Fibroblast of skin of abdomen (primary cell): ENCODE data around the gene NKX1-1.
"Not testable (repeated sequence)": the region's sequence is repeated elsewhere in the genome, so short reads cannot be mapped to it uniquely, and the experiment has no call there.

ENCODE experiments used
- DNase-seq: peaks from one replicate; pipeline ENCODE4 v3.0.0-alpha.2; 2013

NKX1-1 gene

DNA sequence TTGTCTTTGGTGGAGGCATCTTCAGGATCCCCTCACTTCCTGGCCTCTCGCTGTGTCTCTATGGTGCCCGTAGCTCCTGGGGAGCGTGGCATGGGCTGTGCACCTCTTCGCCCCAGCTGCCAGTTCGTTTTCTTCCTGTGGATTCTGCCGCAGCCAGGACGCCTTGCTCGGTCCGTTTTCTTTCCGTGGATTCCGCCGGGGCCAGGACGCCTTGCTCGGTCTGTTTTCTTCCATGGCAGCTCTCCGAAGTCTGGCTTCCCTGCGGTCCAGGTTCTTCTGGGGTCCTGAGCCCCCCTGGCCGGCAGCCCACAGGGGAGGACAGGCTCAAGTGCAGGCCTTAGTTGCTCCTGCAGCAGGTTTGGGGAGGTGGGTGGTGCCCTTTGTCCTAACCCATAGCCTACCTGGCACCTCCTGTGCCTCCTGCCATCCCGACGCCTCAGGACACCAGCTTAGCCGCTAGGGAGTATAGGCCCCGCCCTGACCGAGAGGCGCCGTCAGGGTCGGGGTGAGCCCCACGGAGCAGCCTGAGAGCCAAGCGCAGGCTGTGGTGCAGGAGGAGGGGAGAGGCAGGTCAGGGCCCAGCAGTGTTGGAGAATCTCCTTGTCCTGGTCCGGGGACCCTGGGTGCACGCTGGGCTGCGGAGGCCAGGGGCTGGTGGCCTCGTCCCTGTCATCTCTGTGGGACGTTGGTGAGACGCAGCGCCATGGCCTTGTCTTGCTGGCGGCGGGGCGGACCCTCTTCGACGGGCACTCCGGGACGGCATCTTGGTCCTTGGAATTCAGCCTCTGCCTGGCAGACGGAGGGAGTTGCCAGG, 32.1 kb downstream of the NKX1-1 start:
- no peak for DNase-seq

DNA sequence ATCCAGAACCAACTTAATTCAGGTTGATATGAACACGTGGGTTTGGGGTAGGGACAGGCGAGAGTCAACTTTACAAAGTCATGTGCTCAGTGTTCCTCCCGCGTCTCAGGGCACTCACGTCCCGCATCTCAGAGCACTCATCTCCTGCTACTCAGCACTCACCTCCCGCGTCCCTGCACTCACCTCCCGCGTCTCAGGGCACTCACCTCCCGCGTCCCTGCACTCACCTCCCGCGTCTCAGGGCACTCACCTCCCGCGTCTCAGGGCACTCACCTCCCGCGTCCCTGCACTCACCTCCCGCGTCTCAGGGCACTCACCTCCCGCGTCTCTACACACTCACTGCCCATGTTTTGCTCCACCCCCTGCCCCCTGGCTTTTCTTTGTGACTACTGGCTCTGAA, 33.7 kb downstream of the NKX1-1 start:
- not testable (repeated sequence) for DNase-seq

DNA sequence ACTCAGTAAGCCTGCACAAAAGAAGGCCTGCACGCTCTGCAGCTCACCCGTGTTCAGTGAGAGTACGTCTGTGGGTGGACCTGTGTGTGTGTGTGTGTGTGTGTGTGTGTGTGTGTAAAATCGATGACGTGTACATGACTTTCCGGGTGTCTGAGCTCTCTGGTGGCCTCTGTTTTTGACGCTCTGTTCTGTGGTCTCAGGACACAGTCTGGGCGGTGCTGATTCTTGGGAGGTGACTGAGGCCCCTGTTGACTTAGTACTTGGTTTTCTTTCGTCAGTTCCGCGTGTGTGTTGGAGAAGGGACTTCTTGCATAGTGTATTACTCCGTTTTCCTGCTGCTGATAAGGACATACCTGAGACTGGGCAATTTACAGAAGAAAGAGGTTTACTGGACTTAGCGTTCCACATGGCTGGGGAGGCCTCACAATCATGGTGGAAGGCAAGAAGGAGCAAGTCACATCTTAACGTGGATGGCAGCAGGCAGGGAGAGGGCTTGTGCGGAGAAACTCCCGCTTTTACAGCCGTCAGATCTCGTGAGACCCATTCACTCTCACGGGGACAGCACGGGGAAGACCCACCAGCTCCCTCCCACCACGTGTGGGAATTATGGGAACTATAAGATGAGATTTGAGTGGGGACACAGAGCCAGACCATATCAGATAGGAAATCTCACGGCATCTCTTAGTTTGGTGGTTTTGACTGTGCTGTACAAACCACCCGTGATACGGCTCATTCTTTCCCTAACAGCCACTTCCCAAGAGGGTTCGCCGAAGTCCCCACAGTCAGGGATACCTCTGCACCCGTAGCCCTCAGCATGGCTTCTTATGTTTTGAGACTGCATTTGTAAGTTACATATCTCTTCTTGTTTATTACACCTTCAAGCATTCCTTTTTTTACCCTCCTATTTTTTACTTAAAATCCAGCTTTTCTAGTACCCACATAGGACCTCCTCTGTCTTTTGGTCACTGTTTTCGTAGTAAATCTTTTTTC, 34.8 kb downstream of the NKX1-1 start:
- no peak for DNase-seq

DNA sequence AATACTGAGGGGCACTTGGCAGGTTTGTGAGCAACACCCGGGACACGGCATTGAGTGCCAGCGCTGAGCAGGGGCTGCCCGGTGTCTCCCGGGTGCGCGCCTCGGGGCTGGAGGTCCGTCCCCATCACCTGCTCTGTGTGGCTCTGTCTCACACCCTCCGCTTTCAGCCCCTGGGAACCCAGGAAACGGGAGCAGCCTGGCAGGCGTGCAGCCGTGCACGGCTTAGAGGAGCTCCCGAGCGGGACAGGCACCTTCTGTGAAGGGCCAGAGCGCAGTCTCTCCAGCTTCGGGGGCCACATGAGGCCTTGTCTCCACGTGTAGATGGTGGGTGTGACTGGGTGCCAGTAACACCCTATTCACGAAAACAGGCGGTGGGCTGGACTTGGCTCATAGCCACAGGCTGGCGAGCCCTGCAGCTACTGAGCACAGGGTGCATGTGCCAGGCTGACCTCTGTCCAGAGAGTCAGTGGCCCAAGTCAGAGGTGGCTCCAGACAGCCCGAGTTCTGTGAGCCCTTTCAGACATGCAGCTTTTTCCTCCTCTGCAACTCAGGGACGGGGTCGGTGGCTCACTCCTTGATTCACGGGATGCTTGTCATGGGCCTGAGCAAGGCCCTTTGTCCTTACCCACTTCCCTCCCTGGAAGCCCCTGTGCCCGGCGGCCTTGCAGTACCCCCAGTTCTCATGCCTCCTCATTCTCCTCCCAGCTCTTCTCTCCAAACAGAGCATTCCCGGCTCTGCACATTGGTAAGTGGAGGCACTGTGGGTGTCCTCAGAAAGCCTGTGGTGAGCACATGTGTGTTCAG, 35.7 kb downstream of the NKX1-1 start:
- no peak for DNase-seq

DNA sequence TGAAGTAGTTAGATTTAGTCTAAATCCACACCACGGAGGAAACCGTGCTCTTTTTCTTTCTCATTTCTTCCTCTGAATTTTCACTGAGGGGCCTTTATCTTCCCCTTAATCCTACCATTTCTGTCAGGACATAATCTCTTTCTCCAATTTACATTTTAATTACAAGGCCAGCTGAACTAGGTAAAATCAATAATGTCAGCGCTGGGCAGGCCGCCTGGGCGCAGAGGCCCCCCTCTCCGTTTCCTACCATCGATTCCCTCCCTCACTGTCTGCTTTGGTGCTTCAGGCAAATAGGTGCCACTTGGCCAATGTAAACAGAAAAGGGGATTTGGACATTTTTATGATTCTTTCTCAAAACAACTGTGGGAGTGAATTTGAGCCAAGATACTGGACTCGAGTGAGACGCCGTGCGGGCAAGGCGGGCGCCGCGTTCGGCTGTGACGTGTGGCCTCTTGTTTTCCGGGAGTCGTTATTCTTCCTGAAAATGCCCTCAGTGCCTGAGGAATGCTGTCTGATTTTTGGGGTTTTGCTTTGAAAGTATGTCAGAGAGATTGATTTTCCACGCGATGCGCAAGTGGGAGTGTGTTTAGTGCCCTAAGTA, 36.7 kb downstream of the NKX1-1 start:
- DNase-seq: no peak

DNA sequence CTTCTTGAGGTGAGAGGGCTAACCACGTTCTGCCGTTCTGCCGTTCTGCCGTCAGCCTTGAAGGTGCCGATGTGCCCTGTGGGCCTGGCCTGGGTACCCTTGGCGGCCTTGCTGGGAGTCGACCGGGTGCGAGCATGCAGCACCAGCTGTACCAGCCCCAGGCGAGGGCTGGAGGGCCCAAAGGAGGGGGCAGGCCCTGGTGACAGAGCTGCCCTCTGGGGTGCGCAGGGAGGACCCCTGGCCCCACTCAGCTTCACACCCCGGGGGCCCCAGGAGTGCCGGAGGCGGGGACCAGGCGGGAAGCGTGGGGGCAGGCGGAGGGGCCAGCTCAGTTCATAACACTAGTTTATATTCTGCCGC, 37.2 kb downstream of the NKX1-1 start:
- DNase-seq: no peak

DNA sequence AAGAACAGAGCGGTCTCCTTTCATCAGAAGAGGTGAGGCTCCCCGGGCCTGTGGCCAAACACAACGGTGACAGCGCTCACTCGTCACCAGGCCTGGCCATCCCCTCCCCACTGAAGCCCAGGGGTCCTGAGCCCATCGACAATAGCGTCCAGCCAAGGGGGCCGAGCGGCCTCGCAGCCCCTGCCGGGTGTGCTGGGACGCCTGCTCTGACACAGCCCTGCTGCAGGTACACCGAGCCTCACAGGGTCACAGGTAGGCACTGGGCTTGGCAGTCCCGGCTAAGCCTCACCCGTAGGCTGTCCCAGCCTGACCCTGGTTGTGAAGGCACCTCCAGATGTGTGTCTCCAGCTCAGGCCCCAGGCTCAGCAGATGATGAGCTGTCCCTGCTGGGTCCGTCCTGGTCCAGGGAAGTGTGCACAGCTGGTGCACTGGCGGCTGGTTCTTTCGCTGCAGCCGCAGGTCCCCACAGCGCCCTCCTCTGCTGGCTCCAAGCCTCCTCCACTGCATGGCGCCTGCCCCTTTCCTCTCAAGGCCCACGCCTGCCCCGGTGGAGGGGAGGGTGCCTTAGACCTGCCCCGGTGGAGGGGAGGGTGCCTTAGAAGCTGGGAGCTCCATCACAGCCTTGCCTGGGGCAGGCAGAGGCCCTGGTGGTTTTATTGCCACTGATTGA, 37.7 kb downstream of the NKX1-1 start:
- DNase-seq: no peak

DNA sequence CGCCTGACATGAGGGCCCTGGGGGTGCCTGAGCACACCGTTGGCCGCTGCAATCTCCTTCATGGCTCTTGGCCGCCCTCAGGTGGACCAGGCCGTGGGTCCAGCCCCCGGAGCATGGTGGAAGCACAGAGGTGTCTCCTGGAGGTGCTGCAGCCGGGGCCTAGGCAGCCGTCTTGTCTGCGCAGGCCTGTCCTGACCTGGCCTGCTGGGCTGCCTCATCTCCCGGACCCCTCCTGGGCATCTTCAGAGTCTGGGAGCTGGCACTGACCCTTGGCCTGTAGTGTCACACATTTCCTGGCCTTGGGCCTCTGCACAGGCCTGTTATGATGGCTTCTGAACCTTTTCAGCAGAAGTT, 38.3 kb downstream of the NKX1-1 start:
- no peak for DNase-seq

DNA sequence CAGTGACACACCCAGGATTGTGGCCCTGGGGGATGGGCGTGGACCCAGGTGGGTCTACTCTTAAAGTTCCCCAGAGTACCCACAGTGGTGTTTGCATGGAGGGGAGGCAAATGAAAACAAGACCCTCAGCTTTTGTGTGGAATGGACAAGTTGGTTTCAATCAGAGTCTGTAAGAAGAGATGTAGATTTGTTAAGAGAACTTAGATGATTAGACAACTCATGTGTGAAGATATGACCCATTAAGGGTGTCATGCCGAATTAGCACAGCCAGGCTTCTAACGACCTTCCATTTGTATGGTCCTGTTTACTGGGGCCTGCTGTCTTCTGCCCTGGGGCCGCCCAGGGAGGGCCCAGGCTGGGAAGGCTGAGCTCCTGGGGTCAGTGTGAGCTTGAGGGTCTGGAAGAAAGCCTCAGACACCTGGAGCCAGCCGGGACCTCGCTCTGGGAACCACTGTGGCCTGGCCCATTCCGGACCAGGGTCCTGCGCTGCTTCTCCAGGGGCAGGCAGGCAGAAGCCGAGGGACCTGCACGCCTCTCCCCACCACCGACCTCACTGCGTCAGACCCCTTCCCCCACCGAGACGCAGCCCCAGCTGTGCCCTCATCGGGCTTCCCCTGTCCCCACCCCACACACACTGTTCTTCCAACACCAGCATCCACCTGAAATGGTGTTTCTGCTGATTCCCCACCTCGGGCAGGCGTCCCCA, 38.9 kb downstream of the NKX1-1 start:
- DNase-seq: no peak

DNA sequence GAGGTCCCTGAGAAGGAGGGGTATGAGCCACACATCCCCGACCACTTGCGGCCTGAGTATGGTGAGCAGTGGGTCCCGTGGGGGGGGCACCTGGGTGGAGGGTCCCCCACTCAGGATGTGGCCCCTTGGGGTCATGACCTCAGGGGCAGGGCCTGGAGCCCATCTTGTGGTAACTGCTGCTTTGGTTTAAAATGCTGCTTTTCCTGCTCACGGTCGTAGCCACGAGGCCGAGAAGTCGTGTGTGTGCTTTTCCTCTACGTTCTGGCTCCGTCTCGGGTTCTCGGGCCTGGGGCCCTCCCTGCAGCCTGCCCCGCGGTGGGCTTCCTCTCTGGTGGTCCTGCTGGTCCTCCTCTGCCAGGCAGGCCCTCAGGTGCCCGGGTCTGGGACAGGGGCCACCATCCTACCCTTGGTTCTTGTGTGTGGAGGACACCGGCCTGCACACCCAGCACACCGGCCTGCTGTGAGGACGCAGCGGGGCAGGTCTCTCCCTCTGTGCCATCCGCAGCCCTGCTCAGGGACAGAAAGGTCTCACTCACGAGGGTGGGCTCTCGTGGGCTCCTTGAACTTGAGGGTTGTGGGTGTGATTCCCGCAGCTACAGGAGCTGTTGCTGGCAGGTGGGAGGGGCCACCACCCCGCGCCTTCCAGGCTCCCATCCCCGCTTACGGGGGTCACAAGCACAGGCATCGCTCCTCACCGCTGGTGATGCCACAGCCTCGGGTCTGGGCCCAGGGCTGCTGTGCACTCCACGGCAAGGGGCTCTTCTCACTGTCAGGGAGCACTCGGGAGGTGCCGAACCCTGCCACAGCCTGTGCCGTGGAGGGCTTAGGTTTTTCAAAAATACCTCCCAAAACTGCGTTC, 39.6 kb downstream of the NKX1-1 start:
- DNase-seq: no peak

DNA sequence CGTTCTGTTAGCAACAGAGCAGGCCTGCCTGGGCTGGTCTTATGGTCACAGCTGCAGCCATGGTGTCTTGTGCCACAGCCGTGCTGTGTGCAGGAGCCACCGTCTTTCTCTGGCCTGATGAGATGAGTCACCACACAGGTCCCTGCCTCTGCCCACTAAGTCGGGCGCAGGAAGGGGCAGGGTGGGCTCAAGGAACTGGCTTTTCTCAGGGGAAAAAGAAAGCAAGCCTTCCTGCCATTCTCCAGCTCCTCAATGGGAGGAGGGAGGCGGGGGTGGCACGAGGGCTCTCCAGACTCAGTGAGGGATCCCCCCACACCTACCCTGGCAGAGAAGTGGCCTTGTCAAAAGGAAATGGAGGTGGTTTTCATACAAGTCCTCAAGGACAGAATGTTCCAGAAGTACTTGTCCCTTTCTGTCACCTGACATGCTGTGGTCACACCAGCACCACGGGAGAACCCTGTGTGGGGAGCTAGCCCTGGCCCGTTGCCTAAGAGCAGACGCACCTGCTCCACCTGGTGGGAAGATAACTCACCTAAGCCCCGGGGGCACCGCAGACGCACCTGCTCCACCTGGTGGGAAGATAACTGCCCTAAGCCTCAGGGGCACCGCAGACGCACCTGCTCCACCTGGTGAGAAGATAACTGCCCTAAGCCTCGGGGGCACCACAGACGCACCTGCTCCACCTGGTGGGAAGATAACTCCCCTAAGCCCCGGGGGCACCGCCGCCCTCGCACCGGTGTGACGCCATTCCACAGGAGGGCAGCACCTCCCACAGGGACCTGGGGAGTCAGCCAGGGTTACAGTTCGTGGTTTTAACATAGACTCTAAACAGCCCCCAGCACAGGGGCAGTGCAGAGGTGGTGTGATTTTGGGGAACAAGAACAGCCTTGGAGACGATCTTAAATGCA, 40.7 kb downstream of the NKX1-1 start:
- DNase-seq: no peak

DNA sequence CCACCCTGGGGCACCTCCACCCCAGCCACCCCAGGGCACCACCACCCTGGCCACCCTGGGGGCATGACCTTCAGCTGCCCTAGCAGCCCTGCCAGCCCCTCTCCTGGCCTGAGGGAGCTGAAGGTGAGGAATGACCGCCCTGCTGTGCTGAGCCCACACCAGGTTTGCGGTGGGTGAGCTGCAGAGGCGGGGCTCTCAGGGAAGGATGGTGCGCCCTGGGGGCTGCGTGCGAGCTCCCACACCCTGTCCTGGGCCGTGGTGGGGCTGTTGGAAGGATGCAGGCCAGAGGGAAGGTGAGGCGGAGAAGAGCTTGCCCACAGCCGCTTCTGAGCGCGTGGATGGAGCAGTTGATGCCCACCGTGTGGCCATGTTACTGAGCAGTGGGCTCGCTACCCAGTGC, 41.5 kb downstream of the NKX1-1 start:
- no peak for DNase-seq

DNA sequence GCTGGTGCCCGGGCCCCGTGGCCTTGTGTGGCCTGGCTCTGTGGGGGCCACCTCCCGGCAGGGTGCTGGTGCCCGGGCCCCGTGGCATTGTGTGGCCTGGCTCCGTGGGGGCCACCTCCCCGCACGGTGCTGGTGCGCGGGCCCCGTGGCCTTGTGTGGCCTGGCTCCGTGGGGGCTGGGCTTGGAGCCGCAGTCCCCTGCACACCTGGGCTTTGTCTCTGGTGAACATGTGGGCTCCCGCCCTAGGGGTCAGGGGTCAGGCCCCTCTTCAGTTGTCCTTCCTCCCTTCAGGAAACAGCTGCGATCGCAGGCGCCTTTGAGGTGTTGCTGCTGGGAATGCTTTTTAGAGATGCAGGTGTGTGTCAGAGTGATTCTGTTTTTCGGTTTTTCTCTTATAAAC, 42.0 kb downstream of the NKX1-1 start:
- no peak for DNase-seq

DNA sequence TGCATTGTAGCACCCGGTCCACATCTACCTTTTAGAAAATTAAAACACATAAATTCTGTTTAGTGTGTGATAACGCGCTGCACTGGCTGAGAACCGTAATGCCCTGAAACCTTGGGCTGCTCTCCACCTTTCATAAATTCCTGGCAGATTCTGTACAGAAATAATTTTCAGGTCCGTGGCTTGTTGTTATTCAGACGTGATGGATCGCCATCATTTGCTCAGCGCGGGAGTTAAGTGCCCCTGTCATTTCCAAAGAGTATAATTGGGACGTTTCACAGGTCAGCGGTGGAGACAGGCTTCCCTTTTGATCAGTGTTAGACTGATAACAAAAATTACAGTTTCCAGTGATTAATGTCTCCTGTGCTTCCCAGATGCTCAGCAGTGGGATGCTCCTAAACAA, 42.7 kb downstream of the NKX1-1 start:
- DNase-seq: no peak

DNA sequence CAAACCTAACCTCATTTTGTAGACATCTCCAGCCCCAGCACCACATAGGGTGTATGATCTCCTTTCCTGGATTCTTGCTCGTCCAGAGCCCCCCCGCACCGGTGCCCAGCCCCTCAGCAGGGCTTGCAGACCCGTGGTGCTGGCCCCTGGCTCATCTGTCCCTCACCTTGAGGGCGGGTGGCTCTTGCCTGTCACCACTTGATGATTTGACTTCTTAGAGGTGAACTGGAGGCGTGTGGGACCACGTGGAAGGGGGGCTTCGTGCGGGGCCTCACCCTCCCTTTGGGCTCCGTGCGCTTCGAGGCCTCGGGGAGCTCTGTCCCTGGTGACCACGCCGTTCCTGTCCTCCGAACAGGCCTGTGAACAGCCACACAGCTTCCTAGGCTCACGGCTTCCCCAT, 43.7 kb downstream of the NKX1-1 start:
- DNase-seq: no peak

DNA sequence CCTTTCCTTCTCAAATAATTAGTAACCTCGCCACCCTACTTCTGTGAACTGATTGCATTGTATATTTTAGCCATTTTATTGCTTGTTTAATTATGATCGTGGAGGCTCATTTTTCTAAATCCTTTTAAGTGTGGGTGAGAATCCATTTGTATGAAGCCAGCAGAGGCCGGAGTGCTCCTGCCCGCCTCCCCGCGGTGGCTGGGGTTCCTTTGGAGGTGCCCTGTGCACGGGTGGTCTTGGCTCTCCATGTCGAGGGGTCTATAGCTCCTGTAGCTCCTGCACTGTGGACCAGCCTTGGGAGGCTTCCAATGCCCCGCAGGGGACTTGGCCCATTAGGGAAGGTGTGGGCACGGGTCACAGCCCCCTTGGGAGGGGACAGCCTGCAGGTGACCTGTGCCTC, 44.2 kb downstream of the NKX1-1 start:
- DNase-seq: no peak

DNA sequence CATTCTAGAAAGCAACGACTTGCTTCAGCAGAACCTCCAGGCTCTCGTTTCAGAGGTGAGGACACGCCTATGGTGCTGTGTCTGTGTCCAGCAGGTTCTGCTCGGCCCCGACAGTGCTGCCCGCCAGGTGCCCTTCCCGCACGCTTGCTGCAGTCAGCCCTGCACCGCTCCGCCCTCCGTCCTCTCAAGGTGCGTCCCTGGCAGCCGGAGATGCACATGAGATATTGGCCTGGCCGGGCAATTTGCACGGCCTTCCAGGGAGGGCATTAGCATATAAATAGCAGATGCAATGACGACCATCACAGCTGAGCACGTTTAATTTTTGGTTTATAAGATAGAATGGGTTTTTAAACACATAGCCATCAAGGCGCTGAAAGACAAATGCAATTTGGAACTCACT, 44.8 kb downstream of the NKX1-1 start:
- no peak for DNase-seq

DNA sequence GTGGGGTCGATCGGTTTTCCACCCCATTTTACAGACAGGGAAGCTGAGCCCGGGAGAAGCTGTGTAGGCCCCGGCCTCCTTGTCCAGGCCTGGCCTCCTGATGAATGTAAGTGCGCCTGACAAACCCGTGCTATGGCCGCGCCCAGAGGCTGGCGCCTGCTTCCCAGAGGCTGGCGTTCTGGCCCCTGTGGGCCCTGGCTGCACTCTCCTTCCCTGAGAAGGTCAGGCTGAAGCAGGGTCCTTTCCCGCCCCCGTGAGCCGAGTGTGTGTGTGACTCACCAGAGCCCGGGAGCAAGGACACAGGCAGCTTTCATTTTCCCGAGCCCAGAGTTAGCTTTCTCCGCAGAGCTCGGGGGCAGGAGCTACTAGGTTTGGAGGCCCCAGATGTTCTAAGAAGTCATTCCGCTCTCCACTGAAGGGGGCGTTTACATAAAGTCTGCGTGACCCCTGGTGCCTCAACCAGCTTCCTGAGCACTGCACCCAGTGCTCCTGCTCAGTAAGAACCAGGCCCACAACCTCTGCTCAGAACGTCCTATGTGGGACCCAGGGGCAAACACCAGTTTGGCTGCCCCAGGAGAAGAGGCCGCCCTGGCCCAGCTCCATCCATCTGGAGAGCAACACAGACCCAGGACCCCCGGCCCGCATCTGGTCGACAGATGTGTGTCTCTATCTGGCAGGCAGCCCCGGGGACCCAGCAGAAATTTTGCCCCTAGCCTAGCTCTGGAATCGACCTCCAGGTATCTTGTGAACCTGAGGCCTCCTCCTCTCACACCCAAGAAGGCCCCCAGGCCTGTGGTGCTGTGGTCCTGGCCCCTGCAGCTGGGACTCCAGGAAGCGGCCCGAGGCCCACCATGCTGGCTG, 45.6 kb downstream of the NKX1-1 start:
- peak; percentile 67 for DNase-seq
